Measurements from ENCODE around the gene ZNF516. TPM values are rescaled to one million over a fixed set of nuclear protein-coding genes. Genes with fewer than 3 reads are reported as not detected.

ZNF516 gene
- total RNA-seq, 1 experiment from 2014 or later = 22.6 TPM

- Histone ChIP-seq H3K4ac (ENCODE audit: low read depth, low read length) (no peak overlapping the region), H3K9ac (ENCODE audit: extremely low read depth, insufficient read length, low read length) (no peak overlapping the region), H2BK20ac (ENCODE audit: low read depth, low read length, poor library complexity, severe bottlenecking) (no peak overlapping the region), H3K79me2 (ENCODE audit: insufficient read depth, low read length) (no peaks in the 10 kb centered on the region), H3K9me3 (ENCODE audit: control insufficient read depth, low read depth, low read length) (no peaks in the 10 kb centered on the region), H2BK12ac (ENCODE audit: insufficient read length, low read depth, low read length) (no peak overlapping the region), H3K4me1 (ENCODE audit: insufficient read depth, low read length) (no peaks in the 10 kb centered on the region), H2AK5ac (ENCODE audit: insufficient read length, low read length) (no peak overlapping the region), H2BK5ac (ENCODE audit: insufficient read length, low read length) (no peak overlapping the region), H4K5ac (ENCODE audit: insufficient read length, low read depth, low read length) (no peak overlapping the region), H3K27me3 (ENCODE audit: insufficient read depth, low read length) (no peaks in the 10 kb centered on the region), H3K79me1 (ENCODE audit: insufficient read depth, low read depth, low read length, poor library complexity, severe bottlenecking) (no peaks in the 10 kb centered on the region), H3K23ac (ENCODE audit: insufficient read length, low read depth, low read length) (no peak overlapping the region), H2BK120ac (ENCODE audit: low read depth, low read length, poor library complexity, severe bottlenecking) (no peak overlapping the region), H2AFZ (ENCODE audit: low read length) (no peak overlapping the region), H3K56ac (ENCODE audit: insufficient read length, low read depth, low read length) (no peak overlapping the region), H3K14ac (ENCODE audit: insufficient read depth, low read length) (no peak overlapping the region), H3K4me2 (ENCODE audit: insufficient read depth, insufficient read length, low read length) (no peak overlapping the region), H3T11ph (ENCODE audit: low read length) (no peak overlapping the region), H2BK15ac (ENCODE audit: low read depth, low read length) (no peak overlapping the region), H4K20me1 (ENCODE audit: control insufficient read depth, insufficient read depth, insufficient read length) (no peaks in the 10 kb centered on the region), H3K18ac (ENCODE audit: insufficient read length, low read depth, low read length) (no peak overlapping the region), H4K8ac (replicated peaks; ENCODE audit: insufficient read length, low read depth, low read length) (no peak overlapping the region), H3K27ac (ENCODE audit: insufficient read length, low read depth, low read length) (no peak overlapping the region), H3K23me2 (ENCODE audit: insufficient read length, low read depth, low read length, poor library complexity, severe bottlenecking) (no peaks in the 10 kb centered on the region), H4K91ac (ENCODE audit: insufficient read length, low read depth, low read length) (no peak overlapping the region)
- WGBS (ENCODE audit: extremely low coverage, insufficient read length, low lambda C conversion rate) = no CpG with 5 or more reads among the region's 9 CpGs
- Mint-ChIP-seq H3K4me1 (peaks cover 14 to 16% of the 10 kb centered on the region in 2 experiments), H3K9me3 (no peaks in the 10 kb centered on the region), H3K27me3 (ENCODE audit: low read depth) (peaks cover 9% of the 10 kb centered on the region), H3K27ac (no peak overlapping the region), H3K4me3 (no peak overlapping the region), H3K36me3 (ENCODE audit: insufficient read depth in 1 of 3, low read depth in 3 of 3) (no peaks in the 10 kb centered on the region; a peak in 1 of 7 replicates)
- no peak for DNase-seq
- TF ChIP-seq CTCF (conservative IDR thresholded peaks at IDR 0.05) = no peak
These were observed 11.4 kb upstream of the ZNF516 start for GRCh38 chr18:76506395-76506794.

Data from H9 (cell line).